NCI-H146 treated with DMSO at 0.1 percent for 48 hours (cell line): ENCODE results near the gene AXL.
"Not testable (repeated sequence)": the region's sequence is repeated elsewhere in the genome, so short reads cannot be mapped to it uniquely, and the experiment has no call there.

Experiments used
- DNase-seq: peaks from one replicate; lab custom pipeline; 2025; ENCODE audit not compliant: unreplicated experiment; lab: John Stamatoyannopoulos, UW

AXL gene

DNA sequence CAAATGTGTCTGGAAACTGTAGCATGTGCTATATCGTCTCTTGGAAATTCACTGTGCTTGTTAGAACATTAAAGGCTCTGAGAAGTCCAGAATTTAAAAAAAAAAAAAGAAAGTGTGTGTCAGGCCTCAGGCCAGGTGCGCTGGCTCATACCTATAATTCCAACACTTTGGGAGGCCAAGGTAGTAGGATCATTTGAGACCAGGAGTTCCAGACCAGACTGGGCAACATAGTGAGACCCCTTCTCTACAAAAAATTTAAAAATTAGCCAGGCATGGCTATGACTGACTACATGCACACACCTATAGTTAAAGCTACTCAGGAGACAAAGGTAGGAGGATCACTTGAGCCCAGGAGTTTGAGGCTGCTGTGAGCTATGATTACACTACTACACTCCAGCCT, 50.0 kb downstream of the AXL start:
- no peak for DNase-seq

- no peak for DNase-seq
Observed at GRCh38 chr19:41269571-41269970, 50.5 kb downstream of the AXL start.

- no peak for DNase-seq
Observed at GRCh38 chr19:41273076-41273475, 54.1 kb downstream of the AXL start.

DNA sequence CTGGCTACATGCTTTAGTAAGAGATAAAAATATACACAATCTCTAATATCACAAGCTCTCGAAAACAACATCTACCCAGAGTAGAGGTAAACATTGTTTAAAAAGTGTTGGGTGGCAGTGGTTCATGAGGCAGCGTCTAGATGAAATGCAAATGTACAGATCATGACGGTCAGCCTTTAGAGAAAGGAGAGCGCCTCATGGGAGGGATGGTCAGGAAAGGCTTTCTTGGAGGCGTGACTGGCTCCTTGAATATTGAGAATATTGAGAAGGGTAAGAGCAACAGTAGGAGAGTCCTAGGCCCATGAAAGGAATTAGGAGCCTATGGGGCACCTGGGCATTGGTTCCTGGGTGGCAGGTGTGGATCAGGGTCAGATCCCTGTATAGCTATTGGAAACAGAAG, 55.8 kb downstream of the AXL start:
- no peak for DNase-seq

- no peak for DNase-seq
Observed at GRCh38 chr19:41276231-41276630, 57.2 kb downstream of the AXL start.

DNA sequence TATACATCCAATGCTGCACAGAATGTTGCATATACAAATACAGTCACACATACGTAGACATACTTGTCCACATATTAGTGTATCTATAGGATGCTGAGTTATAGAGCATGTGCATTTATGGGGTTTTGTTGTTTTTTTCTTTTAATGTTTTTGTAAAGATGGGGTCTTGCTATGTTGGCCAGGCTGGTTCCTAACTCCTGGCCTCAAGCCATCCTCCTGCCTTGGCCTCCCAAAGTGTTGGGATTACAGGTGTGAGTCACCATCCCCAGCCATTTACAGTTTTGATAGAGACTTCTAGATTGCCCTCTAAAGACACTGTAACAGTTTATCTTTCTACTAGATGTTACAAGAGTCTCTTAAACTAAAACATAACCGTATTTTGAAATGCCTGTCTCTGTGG, 59.5 kb downstream of the AXL start:
- DNase-seq = no peak

DNA sequence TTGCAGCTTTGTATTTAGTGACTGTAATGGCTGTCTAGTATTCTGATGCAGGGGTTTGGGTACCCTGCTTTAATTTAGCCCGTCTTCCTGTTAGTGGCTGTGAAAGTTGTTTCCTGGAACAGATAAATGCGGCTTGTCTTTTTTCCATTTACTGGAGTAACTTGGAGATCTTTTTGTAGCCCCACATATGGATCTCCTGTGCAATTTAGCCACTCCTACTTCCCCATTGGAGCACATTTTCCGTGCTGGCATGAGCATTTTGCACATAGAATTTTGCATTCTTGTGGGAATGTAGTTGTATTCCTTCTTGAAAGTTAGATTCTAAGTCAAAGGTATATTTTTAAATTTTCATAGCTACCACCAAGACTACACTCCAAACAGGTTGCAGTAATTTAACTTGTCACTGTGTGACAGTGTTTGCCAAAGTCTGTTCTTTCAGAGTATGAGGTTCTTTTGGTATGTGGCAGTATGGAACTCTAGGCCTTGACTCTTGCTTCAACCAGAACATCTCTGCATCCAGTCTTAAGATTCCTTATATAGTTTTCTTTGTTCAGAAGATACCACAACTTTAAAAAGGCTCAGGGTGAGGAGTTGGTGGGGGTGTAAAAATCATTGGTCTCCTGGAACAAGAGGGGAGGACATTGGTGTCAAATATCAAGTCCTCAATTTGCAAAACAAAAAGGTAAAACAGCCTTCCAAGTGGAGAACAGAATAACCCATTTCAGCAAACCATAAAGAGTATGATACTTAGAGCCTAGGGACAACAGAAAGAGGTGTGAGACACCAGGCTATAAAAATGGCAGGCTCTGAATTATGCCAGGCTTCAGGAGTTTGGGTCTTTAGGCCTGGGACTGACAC, 69.9 kb downstream of the AXL start:
- no peak for DNase-seq

GRCh38 chr19:41289814-41290213, 70.8 kb downstream of the AXL start:
- not testable (repeated sequence) for DNase-seq

- DNase-seq = no peak
Observed at GRCh38 chr19:41294393-41294792, 75.4 kb downstream of the AXL start.

- DNase-seq = no peak
Observed at GRCh38 chr19:41295499-41295898, 76.5 kb downstream of the AXL start.

GRCh38 chr19:41296433-41296871, 77.4 kb downstream of the AXL start:
- DNase-seq = no peak

GRCh38 chr19:41297628-41298347, 78.8 kb downstream of the AXL start:
- no peak for DNase-seq

GRCh38 chr19:41298348-41298964, 79.4 kb downstream of the AXL start:
- no peak for DNase-seq

DNA sequence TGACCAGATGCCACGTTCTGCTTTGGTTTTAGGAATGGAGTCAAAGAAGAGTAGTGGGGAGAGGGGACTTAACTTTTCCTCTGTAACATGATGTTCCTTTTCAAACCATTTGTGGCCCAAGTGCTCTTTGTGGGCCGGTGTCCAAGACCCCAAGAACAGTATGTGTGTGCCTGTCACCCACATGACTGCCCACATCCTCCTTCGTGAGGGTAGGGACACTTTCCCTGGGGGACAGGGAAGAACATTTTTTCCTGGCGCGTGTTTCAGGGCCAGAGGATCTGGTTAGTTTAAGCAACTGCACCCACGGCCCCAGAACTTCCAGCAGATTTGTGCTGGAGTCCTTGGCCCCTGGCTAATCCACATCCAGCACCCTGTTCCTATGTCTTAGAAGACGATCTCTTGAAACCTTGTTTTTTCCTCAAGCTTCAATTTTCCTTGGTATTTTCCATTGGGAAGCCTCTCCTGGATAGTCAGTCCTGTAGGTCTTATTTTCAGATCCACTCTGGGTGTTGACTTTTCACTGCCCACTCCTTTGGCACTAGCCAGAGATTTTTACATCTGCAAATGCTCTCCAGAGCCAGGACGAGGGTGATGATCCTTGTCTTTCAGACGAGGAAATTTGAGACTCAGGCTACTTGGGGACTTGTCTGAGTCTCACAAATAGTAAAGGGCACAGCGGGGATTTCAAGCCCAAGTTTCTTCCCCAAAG, 80.2 kb downstream of the AXL start:
- no peak for DNase-seq

DNA sequence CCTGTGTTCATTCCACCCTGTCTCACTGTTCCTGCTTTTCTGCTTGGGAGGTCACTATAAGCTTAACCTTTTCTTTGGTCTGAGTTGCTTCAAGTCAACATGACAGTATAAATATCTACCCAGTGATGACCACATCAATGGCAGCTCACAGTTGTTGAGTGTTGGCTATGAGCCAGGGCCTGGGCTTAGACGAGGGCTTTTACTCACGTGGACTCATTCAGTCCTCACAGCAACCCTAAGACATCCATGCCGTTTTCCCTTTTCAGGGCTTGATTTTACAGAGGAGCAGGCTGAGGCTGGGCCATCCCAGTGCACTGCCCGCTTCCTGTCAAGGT, 80.7 kb downstream of the AXL start:
- no peak for DNase-seq

- no peak for DNase-seq
Observed at GRCh38 chr19:41300555-41300954, 81.5 kb downstream of the AXL start.

GRCh38 chr19:41302624-41303351, 83.8 kb downstream of the AXL start:
- DNase-seq = no peak

DNA sequence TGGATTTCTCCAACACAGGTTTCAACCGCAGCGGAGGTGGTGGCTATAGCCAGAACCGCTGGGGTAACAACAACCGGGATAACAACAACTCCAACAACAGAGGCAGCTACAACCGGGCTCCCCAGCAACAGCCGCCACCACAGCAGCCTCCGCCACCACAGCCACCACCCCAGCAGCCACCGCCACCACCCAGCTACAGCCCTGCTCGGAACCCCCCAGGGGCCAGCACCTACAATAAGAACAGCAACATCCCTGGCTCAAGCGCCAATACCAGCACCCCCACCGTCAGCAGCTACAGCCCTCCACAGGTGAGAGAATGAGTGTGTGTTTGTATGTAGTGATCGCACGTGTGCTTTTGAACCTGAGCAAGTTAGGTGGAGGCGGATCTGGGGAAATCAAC, 84.9 kb downstream of the AXL start:
- no peak for DNase-seq

DNA sequence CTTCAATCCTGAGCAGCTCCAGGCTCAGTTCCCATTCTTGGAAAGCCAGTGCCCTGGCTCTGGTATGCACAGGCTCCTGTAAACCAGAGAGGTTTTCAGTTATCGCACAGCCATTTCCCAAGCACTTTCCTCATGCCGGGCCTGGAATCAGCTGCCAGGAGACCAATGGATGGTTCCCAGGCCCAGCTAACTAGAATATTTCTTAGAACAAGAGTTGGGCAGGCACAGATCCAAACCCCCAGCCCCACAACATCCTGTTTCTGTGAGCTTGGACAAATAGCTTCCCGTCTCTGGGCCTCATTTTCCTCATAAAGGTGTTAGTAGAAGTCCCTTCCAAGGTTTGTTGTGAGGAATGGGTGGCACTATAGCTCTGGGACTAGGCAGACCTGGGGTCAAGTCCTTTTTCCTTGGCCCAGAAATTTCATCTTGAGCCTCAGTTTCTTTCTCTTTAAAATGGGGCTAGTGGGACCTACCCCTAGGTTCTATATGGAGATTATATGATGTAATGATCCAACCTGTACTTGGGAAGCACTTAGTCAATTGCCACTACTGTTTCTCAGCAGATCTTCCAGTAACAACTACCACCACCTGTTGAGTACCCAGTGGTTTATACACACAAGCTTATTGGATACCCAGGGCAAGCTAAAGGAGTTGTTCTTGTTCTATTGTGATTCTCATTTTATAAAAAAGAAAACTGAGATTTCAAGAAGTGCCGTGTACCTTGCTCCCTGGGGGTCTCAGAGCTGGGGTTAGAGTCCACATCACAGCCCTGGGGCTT, 85.9 kb downstream of the AXL start:
- no peak for DNase-seq
